Brain microvascular endothelial cell (primary cell): ENCODE measurements around the gene RBKS.

Experiments used
- DNase-seq: peaks from one replicate; pipeline ENCODE4 v3.0.0-alpha.2; 2020
- H3K27ac ChIP-seq: fragments of 250-450 bp; sonication (Bioruptor Pico); 2 replicates; pipeline ENCODE4 v1.5.1; 2020; ENCODE audit warnings: mild to moderate bottlenecking, moderate library complexity
- H3K27me3 ChIP-seq: fragments of 250-450 bp; sonication (Bioruptor Pico); replicated peaks from 2 replicates; pipeline ENCODE4 v1.5.1; 2020; ENCODE audit warnings: mild to moderate bottlenecking
- H3K36me3 ChIP-seq: fragments of 250-450 bp; sonication (Bioruptor Pico); replicated peaks from 2 replicates; pipeline ENCODE4 v1.5.1; 2020; ENCODE audit warnings: mild to moderate bottlenecking
- H3K4me3 ChIP-seq: 2 replicates; pipeline ENCODE4 v1.5.1; 2011; ENCODE audit warnings: low read depth, mild to moderate bottlenecking, control low read depth, low read length, moderate library complexity
- in situ Hi-C: cut with HindIII; loops from 2 replicates; pipeline ENCODE4 v1.10.0; 2017; ENCODE audit warnings: low sequenced_read_pairs, low pct_ligation_motif_present
- TF ChIP-seq, protein P1 (sequence below): IDR thresholded peaks from 2 replicates; pipeline ENCODE4 v1.5.1; 2011; ENCODE audit warnings: low read depth, mild to moderate bottlenecking, moderate library complexity, low read length, control low read depth, inconsistent platforms; ENCODE audit errors: missing control alignments

The RBKS gene

DNA sequence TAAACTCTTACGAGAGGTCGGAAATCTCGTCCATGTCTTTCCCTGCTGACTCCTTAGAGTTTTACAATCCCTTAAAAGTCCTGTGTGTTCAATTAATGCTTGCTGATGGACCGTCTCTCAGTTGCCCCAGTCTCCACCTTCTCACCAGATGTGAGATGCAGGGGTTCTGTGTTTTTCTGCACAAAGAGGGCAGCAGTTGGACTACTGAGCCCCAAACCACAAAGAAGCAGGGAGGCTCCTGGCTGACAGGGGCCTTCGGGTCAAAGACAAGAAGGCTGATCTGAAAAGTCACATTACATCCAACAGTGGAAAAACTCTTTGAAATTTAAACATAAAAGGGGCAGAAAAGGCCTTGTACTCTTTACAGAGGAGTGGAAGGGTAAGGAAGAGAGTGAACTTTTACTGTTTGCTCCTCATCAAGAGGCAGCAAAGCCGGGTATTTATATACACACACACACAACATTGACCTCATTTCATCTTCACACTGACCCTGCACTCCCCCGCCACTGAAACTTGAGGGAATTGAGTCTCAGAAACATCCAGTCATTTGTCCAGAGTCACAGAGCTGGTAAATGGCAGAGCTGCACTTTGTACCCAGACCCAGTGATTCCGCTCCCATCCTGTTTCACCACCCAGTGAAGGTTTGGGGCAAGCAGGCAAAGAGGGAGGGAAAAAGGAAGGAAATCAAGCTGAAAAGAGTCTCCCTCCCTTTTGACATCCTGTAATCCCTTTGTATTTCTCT is 94.9 kb downstream of the RBKS start:
- in situ Hi-C loops, result no loop called here
- no peak overlapping the region for H3K4me3 ChIP-seq
- no peaks in the 10 kb centered on the region for H3K36me3 ChIP-seq
- DNase-seq, result no peak
- H3K27ac ChIP-seq, result no peak overlapping the region
- TF ChIP-seq, protein P1, sequence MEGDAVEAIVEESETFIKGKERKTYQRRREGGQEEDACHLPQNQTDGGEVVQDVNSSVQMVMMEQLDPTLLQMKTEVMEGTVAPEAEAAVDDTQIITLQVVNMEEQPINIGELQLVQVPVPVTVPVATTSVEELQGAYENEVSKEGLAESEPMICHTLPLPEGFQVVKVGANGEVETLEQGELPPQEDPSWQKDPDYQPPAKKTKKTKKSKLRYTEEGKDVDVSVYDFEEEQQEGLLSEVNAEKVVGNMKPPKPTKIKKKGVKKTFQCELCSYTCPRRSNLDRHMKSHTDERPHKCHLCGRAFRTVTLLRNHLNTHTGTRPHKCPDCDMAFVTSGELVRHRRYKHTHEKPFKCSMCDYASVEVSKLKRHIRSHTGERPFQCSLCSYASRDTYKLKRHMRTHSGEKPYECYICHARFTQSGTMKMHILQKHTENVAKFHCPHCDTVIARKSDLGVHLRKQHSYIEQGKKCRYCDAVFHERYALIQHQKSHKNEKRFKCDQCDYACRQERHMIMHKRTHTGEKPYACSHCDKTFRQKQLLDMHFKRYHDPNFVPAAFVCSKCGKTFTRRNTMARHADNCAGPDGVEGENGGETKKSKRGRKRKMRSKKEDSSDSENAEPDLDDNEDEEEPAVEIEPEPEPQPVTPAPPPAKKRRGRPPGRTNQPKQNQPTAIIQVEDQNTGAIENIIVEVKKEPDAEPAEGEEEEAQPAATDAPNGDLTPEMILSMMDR, result no peak
- no peaks in the 10 kb centered on the region for H3K27me3 ChIP-seq

DNA sequence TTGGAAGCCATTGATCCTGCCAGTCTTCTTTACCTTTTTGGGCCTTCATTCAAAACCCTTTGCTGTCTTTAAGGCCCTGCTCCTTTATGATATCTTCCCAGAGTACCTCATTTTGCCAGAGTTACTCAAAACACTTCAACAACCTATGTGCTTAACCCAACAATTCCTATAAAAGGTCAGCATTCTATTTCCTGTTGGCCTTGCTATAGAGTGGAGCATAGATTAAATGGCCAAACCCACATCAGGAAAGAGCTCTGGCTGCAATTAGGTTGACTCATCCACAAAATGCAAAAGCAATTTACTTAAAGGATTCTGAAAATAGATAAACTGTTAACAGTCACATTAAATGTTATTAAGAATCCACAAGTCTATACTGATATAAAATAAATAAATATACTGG is 97.4 kb downstream of the RBKS start:
- no peak overlapping the region for H3K4me3 ChIP-seq
- TF ChIP-seq, protein P1, result no peak
- in situ Hi-C loops, result no loop called here
- no peak overlapping the region for H3K27ac ChIP-seq
- no peaks in the 10 kb centered on the region for H3K36me3 ChIP-seq
- DNase-seq, result no peak
- H3K27me3 ChIP-seq, result no peaks in the 10 kb centered on the region

DNA sequence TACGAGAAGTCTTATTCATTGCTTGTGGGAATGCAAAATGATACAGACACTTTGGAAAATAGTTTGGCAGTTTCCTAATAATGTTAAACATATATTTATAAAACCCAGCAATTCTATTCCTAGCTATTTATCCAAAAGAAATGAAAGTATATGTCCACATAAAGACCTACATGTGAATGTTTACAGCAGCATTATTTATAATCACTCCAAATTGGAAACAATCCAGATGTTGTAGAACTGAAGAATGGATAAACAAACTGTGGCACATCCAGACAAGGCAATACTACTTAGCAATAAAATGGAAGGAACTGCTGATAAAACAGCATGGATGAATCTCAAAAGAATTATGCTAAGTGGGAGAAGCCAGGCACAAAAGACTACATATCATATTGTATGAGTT is 99.4 kb downstream of the RBKS start:
- H3K36me3 ChIP-seq, result no peaks in the 10 kb centered on the region
- in situ Hi-C loops, result no loop called here
- no peaks in the 10 kb centered on the region for H3K27me3 ChIP-seq
- H3K27ac ChIP-seq, result no peak overlapping the region
- no peak for DNase-seq
- TF ChIP-seq, protein P1, result no peak
- no peak overlapping the region for H3K4me3 ChIP-seq

DNA sequence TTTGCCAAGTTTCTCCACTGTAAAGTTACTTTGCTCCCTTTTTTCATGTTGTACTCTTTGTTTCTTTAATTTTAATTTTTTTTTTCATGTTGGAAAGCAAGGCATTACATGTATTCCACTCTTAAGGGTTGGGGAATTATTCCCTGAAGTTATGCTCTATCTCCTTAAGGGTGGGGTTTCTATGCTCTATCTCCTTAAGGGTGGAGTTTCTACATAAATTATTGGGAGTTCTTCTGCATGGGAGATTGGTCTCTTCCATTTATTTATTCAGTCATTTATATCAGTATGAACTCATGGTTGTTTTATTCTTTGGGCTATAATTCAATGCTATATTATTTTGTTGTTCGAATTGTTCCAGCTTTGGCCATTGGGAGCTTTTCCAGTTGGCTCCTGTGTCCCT is 107.5 kb downstream of the RBKS start:
- Histone ChIP-seq H3K4me3 (no peak overlapping the region), H3K36me3 (peaks cover 3% of the 10 kb centered on the region), H3K27me3 (no peaks in the 10 kb centered on the region), H3K27ac (no peak overlapping the region)
- TF ChIP-seq, protein P1, result no peak
- DNase-seq, result no peak
- in situ Hi-C loops, result no loop called here

DNA sequence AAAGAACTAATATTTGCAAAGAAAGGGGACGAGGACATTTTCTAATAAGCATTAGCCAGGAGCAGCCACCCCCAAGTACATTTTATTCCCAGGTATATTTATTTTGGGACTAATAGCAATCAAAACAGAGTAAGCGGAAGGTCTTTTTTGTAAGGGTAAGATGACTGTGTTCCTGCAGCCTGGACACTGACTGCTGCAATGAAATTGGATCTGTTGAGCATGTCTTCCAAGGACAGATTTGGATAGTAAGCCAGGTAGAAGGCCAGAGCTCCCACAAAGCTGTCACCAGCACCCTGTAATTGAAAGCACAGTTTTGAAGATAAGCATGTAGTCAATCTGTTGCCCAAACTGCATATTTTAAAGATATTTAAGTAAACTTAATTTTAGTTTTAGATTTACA is 108.7 kb downstream of the RBKS start:
- in situ Hi-C loops, result no loop called here
- H3K4me3 ChIP-seq, result no peak overlapping the region
- H3K27ac ChIP-seq, result no peak overlapping the region
- no peaks in the 10 kb centered on the region for H3K27me3 ChIP-seq
- peaks cover 3% of the 10 kb centered on the region for H3K36me3 ChIP-seq
- TF ChIP-seq, protein P1, result no peak
- no peak for DNase-seq
